HG02981 (cell line): ENCODE data around the gene ARHGEF10L.
"Not testable (repeated sequence)": the region's sequence is repeated elsewhere in the genome, so short reads cannot be mapped to it uniquely, and the experiment has no call there.

Source experiments
- ATAC-seq: cut with Tn5 transposase; IDR thresholded peaks from one replicate; pipeline ENCODE4 v1.9.1; 2021; ENCODE audit warnings: mild to moderate bottlenecking, moderate library complexity; ENCODE audit not compliant: unreplicated experiment

The ARHGEF10L gene

GRCh38 chr1:17606826-17607440 lies 67.4 kb downstream of the ARHGEF10L start:
- ATAC-seq, result no peak

- ATAC-seq, result no peak
These were observed 68.4 kb downstream of the ARHGEF10L start for GRCh38 chr1:17607644-17608581.

GRCh38 chr1:17609529-17609928 lies 70.0 kb downstream of the ARHGEF10L start:
- no peak for ATAC-seq

- no peak for ATAC-seq
These were observed 70.6 kb downstream of the ARHGEF10L start for GRCh38 chr1:17610085-17610484.

DNA sequence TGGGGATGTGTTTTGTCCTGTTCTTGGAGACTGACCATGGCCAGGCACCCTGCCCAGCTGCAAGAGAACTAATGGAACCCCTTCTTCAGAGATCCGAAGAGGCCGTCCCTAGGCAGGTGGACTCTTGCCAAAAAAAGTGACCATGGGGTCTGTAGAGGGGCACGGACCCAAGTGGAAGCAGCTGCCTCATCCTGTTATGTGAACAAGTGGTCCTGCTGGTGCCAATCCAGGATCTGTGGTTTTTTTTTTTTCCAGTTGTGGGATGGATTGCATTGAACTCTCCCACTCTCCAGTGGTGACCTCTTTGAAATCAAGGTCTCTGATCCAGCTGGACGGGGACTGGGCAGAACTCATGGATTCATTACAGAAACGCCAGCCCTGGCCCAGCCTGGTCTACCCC lies 71.2 kb downstream of the ARHGEF10L start:
- no peak for ATAC-seq

DNA sequence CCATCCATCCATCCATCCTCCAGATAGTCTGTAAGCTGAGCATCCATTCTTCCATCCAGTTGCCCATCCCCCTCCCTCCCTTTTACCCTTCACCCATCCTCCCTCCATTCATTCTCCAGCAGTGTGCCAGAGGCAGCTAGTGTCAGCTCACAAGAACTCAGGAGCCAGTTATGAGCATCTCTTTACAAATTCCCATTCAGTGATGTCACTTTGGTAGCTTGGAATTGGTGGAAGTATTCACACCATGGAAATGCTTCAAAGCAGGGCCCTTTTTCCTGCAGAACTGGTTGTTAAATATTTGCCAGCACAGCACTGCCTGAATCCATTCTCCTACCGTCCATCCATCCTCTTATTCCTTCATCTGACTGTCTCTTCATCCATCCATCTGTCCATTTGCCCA lies 72.5 kb downstream of the ARHGEF10L start:
- ATAC-seq, result no peak

DNA sequence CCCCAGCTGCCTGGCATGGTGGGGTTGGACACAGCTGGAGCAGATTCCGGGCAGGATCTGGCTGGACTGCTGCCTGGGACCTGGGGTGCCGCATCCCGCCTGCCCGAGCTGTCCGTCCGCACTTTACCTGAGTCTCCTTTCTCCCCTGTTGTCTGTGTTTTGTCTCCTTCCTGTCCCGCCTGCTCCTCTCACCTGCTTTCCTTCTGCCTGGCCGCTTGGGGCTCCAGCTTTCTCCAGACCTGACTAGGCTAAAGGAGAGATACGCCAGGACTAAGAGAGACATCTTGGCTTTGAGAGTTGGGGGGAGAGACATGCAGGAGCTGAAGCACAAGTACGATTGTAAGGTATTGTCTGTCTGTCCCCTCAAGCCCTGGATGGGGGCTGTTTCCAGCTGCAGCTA lies 73.3 kb downstream of the ARHGEF10L start:
- ATAC-seq, result no peak

GRCh38 chr1:17614586-17614985 lies 75.1 kb downstream of the ARHGEF10L start:
- no peak for ATAC-seq

DNA sequence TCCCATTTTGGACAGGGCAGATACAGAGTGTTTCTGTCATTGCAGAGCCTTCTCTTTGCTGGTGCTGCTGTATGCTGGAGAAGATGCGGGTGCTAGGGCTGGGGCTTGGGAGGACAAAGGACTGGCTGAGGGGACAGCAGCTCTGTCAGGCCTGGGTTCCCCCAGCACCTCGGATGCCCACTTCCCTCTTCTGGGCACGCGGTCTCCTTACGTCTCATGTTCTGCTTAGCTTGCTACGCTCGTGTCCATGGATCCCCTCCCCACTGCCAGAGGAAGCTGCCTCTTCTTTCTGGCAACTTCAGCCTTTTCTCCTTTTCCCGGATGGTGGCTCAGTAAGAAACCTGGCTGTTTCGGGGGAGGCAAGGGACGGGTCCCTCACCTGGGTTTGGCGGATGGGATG lies 75.7 kb downstream of the ARHGEF10L start:
- no peak for ATAC-seq

DNA sequence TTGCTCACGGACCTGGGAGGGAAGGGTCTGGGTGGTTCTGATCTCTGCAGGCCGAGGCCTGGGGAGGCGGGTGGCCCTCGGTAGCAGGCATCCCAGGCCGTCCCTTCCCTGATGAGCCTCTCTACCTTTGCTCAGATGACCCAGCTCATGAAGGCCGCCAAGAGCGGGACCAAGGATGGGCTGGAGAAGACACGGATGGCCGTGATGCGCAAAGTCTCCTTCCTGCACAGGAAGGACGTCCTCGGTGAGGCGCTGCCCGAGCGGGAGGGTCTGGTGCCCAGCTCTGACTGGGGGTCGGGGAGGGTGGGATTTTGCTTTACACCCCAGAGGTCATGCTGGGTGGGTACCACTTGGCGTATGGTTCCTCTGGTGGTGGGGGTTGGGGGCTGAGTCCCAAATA lies 76.5 kb downstream of the ARHGEF10L start:
- no peak for ATAC-seq

GRCh38 chr1:17616731-17617279 lies 77.3 kb downstream of the ARHGEF10L start:
- no peak for ATAC-seq

- ATAC-seq, result no peak
These were observed 78.5 kb downstream of the ARHGEF10L start for GRCh38 chr1:17617787-17618557.

DNA sequence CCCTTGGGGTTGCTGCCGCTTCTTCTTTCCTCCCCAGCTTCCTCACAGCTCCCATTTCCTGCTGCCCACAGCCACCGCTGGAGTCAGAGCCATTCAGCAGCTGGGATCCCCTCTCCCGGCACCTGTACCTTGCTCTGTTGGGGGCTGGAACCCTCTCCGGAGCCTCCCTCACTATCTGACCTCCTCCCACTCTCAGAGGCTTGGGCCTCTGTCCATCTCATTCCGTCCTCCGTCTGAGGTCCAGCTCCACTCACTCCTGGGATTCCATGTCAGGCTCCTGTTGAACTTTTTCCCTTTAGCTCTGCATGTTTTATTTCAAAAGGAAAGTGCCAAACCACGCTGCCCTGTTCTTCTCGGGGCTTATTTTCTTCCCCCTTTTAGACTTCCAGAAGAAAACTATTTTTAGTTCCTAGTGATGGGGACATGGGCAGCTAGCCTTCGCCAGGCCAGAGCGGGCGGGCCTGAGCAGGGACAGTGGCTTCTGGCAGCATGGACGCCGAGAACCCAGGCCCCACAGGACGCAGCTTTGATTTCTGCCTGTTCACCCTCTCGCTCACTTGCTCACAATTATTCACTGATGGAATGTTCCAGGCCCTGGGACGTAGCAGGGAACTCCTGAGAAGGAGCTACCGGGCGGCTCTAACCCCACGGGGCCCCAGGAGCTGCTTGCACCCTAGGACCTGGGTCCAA lies 79.2 kb downstream of the ARHGEF10L start:
- ATAC-seq, result no peak

- ATAC-seq, result no peak
These were observed 81.0 kb downstream of the ARHGEF10L start for GRCh38 chr1:17620448-17620847.

DNA sequence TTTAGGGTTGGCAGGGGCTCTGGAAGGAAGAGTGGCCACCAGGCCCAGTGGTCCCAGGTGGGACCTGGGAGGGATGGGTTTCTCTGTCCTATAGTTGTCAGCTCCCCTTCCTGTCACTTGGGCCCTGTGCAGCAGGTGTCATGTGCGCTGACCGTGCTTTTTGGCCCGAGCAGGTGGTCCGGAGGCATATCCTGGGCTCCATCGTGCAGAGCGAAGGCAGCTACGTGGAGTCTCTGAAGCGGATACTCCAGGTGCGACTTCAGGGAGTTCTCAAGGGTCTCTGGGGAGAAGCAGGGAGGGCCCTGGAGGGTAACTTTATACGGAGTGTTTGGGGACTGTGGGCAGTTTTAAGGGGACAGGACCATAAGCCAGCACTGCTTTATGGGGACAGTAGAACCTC lies 82.2 kb downstream of the ARHGEF10L start:
- no peak for ATAC-seq

DNA sequence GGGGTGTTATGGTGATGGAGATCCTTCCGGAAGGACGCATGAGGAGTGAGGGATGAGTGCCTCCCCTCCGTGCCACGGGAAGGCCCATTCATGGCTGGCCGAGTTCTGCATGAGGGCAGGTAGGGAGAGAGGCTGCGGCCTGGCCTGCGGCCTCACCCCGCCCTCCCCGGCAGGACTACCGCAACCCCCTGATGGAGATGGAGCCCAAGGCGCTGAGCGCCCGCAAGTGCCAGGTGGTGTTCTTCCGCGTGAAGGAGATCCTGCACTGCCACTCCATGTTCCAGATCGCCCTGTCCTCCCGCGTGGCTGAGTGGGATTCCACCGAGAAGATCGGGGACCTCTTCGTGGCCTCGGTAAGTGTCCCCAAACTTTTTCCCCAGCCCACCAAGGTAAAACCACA lies 83.3 kb downstream of the ARHGEF10L start:
- no peak for ATAC-seq

DNA sequence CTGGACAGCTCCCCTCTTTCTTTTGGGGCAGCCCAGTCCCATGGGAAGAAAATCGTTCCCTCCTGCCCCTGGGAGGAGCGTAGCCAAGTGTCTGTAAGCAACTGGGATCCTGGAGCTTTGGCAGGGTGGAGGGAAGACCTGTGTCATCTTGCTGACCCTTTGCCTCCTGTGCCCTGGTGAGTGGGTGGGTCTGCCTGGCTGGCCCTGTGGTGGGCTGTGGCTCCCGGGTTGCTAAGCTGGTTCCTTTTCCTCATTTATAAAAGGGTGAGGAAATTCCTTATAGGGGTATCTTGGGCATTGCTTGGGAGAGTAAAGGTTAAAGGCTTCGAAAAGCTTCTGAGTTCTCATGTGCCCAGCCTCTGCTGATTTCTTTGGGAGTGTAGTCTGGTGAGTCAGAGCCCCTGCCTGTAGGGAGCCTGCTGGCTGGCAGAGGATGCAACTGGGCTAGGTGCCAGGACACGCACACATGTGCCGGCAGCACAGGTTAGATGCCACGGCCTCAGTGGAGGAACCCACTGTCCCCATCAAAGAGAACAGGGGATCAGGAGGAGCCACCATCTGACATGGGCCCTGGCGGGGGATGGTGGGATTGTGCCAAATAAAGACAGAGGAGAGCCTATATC lies 85.2 kb downstream of the ARHGEF10L start:
- ATAC-seq, result no peak

DNA sequence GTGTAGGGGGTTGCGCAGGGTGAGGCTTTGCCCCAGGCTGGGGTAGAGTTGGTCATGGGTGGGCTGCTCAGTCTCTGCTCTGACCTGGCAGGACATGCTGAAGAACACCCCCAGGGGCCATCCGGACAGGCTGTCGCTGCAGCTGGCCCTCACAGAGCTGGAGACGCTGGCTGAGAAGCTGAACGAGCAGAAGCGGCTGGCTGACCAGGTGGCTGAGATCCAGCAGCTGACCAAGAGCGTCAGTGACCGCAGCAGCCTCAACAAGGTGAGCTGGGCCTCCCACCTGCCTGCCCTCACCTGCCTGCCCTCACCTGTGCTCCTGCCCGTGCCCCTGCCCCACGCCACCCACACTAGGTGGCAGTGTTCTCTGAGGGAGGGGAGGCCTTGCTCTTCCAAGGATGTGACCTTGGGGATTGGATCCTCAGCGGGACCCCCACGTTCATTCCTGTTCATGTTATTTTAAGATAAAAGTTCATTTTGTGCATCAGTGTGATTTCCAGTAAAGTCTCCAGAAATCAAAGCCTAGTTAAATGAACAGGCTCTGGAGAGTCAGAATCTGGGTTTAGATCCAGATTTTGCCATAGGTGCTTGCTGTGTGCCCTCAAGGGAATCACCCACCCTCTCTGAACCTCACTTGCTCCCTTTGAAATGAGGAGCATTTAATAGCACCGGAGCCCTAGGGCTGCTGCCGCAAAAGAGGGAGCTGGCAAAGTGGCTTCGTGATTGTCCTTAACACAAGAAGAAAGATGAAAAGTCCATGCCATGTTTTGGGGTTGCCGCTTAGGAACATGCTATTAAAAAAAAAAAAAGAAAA lies 87.9 kb downstream of the ARHGEF10L start:
- no peak for ATAC-seq

DNA sequence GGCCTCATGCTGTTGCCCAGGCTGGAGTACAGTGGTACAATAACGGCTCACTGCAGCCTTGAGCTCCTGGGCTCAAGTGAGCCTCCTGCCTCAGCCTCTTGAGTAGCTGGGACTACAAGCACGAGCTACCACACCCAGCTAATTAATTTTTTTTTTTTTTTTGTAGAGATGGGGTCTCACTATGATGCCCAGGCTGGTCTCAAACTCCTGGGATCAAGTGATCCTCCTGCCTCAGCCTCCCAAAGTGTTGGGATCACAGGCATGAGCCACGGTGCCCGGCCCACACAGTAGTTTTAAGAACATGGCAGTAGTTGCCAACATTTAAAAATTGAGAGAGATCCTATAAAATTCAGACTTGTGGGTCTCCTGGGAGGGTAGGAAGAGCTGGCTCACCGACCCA lies 89.5 kb downstream of the ARHGEF10L start:
- ATAC-seq, result not testable (repeated sequence)
